ENCODE measurements around the gene PRSS36. TPM values are rescaled to one million over a fixed set of nuclear protein-coding genes. Genes with fewer than 3 reads are reported as not detected.

PRSS36 gene
- 10 to 100 TPM in 2 of 4 donors, 1 to 10 TPM in 2; 2.6 to 11.3 (median 8.3) TPM for total RNA-seq

- TF ChIP-seq CTCF (IDR thresholded peaks at IDR 0.05; ENCODE audit: low read depth), result no peak
Observed at GRCh38 chr16:31149894-31150890, at the start of gene PRSS36. PRSS36 (minus strand) TSS chr16:31150066; CDS start chr16:31150035, 31 bp downstream.

GRCh38 chr16:31199430-31200041 is 49.7 kb upstream of the PRSS36 start:
- TF ChIP-seq CTCF (IDR thresholded peaks at IDR 0.05; ENCODE audit: low read depth), result no peak

GRCh38 chr16:31198207-31198882 is 48.5 kb upstream of the PRSS36 start:
- TF ChIP-seq CTCF (IDR thresholded peaks at IDR 0.05; ENCODE audit: low read depth), result no peak

GRCh38 chr16:31196324-31197088 is 46.6 kb upstream of the PRSS36 start:
- no peak for TF ChIP-seq CTCF (IDR thresholded peaks at IDR 0.05; ENCODE audit: low read depth)

- TF ChIP-seq CTCF (IDR thresholded peaks at IDR 0.05; ENCODE audit: low read depth), result no peak
Observed at GRCh38 chr16:31194898-31195297, 45.0 kb upstream of the PRSS36 start.

GRCh38 chr16:31193874-31194273 is 44.0 kb upstream of the PRSS36 start:
- TF ChIP-seq CTCF (IDR thresholded peaks at IDR 0.05; ENCODE audit: low read depth), result no peak
